Liver (tissue), 9 donors: Measurements from ENCODE around the gene HRCT1. TPM values are rescaled to one million over a fixed set of nuclear protein-coding genes. Genes with fewer than 3 reads are reported as not detected.
A peak's percentile ranks its signal among the peaks of the same experiment; 100 is the strongest.

Experiments used
- DNase-seq: peaks from one replicate; pipeline ENCODE4 v3.0.0-alpha.2; 2017; ENCODE audit warnings: low spot score
- H3K27ac ChIP-seq, 2 donors: one replicate each; pipeline ENCODE4 v1.7.0; 2013; ENCODE audit warnings: inconsistent platforms in 2 of 2, low read length in 2 of 2, control low read depth in 1 of 2, low read depth in 1 of 2, mild to moderate bottlenecking in 1 of 2
- H3K27me3 ChIP-seq, 4 donors: one replicate each; pipeline versions ENCODE4 v1.6.1 to v1.7.0; 2013; ENCODE audit warnings: low read length in 3 of 4, inconsistent platforms in 1 of 4, mild to moderate bottlenecking in 1 of 4, moderate library complexity in 1 of 4; ENCODE audit not compliant: control insufficient read depth in 4 of 4, insufficient read depth in 4 of 4
- H3K36me3 ChIP-seq, 4 donors: one replicate each; pipeline versions ENCODE4 v1.6.1 to v1.7.0; 2013; ENCODE audit warnings: low read length in 3 of 4, mild to moderate bottlenecking in 3 of 4, low read depth in 1 of 4, moderate library complexity in 1 of 4; ENCODE audit not compliant: control insufficient read depth in 4 of 4, insufficient read depth in 3 of 4
- H3K4me1 ChIP-seq, 4 donors: one replicate each; pipeline versions ENCODE4 v1.6.1 to v1.7.0; 2013; ENCODE audit warnings: low read length in 3 of 4, mild to moderate bottlenecking in 3 of 4, moderate library complexity in 1 of 4; ENCODE audit not compliant: control insufficient read depth in 4 of 4, insufficient read depth in 4 of 4
- H3K4me3 ChIP-seq, 3 donors: one replicate each; pipeline versions ENCODE4 v1.6.1 to v1.7.0; 2013; ENCODE audit warnings: low read length in 3 of 3, control low read depth in 1 of 3, low read depth in 1 of 3, mild to moderate bottlenecking in 1 of 3
- H3K9ac ChIP-seq, 2 donors: one replicate each; pipeline ENCODE4 v1.7.0; 2013; ENCODE audit warnings: low read length in 2 of 2, mild to moderate bottlenecking in 2 of 2, moderate library complexity in 2 of 2, control low read depth in 1 of 2, low read depth in 1 of 2
- H3K9me3 ChIP-seq, 4 donors: one replicate each; pipeline versions ENCODE4 v1.6.1 to v1.7.0; 2013; ENCODE audit warnings: low read length in 3 of 4; ENCODE audit not compliant: control insufficient read depth in 4 of 4
- ATF3 ChIP-seq: IDR thresholded peaks from 2 replicates; pipeline ENCODE4 v1.6.1; 2016; ENCODE audit warnings: antibody characterized with exemption
- CTCF ChIP-seq: fragments of 150-350 bp; IDR thresholded peaks from 2 replicates; pipeline ENCODE4 v1.5.1; 2017; ENCODE audit warnings: improper control_type of control experiment, low read depth, low read length; ENCODE audit not compliant: missing input control
- EGR1 ChIP-seq, 2 donors: IDR thresholded peaks; 2 replicates each; pipeline ENCODE4 v1.6.1; 2016 to 2018; ENCODE audit warnings: antibody characterized with exemption in 2 of 2, low read depth in 2 of 2
- FOXA1 ChIP-seq: IDR thresholded peaks from 2 replicates; pipeline ENCODE4 v1.6.1; 2016; ENCODE audit warnings: antibody characterized with exemption
- FOXA2 ChIP-seq: IDR thresholded peaks from 2 replicates; pipeline ENCODE4 v1.6.1; 2016; ENCODE audit warnings: antibody characterized with exemption
- GABPA ChIP-seq, 2 donors: IDR thresholded peaks in 1 of 2; conservative IDR thresholded peaks in 1 of 2; 2 replicates each; pipeline ENCODE4 v1.6.1; 2016; ENCODE audit warnings: antibody characterized with exemption in 2 of 2, mild to moderate bottlenecking in 1 of 2, moderate library complexity in 1 of 2
- HNF4A ChIP-seq, 2 donors: conservative IDR thresholded peaks; 2 replicates each; pipeline ENCODE4 v1.6.1; 2016; ENCODE audit warnings: antibody characterized with exemption in 2 of 2, mild to moderate bottlenecking in 2 of 2
- HNF4G ChIP-seq: IDR thresholded peaks from 2 replicates; pipeline ENCODE4 v1.6.1; 2016; ENCODE audit warnings: antibody characterized with exemption
- JUND ChIP-seq, 2 donors: IDR thresholded peaks; 2 replicates each; pipeline ENCODE4 v1.6.1; 2016; ENCODE audit warnings: antibody characterized with exemption in 2 of 2
- NR2F2 ChIP-seq: IDR thresholded peaks from 2 replicates; pipeline ENCODE4 v1.6.1; 2016; ENCODE audit warnings: antibody characterized with exemption
- RAD21 ChIP-seq, 2 donors: IDR thresholded peaks; 2 replicates each; pipeline ENCODE4 v1.6.1; 2016; ENCODE audit warnings: antibody characterized with exemption in 2 of 2, mild to moderate bottlenecking in 2 of 2
- RXRA ChIP-seq, 2 donors: IDR thresholded peaks; 2 replicates each; pipeline ENCODE4 v1.6.1; 2017 to 2018; ENCODE audit warnings: antibody characterized with exemption in 2 of 2, mild to moderate bottlenecking in 1 of 2
- SP1 ChIP-seq: IDR thresholded peaks from 2 replicates; pipeline ENCODE4 v1.6.1; 2018; ENCODE audit warnings: antibody characterized with exemption, mild to moderate bottlenecking
- TAF1 ChIP-seq: conservative IDR thresholded peaks from 2 replicates; pipeline ENCODE4 v1.6.1; 2016; ENCODE audit warnings: antibody characterized with exemption, mild to moderate bottlenecking
- YY1 ChIP-seq: IDR thresholded peaks from 2 replicates; pipeline ENCODE4 v1.6.1; 2016; ENCODE audit warnings: antibody characterized with exemption, mild to moderate bottlenecking
- ZBTB33 ChIP-seq: IDR thresholded peaks from 2 replicates; pipeline ENCODE4 v1.6.1; 2016; ENCODE audit warnings: antibody characterized with exemption
- WGBS: extraction: QIAGEN DNeasy Blood & Tissue Kit; methylation state at CpG from one replicate; pipeline ENCODE4 v1.1.7; 2013; 5-methylcytosine and 5-hydroxymethylcytosine counted together
- polyA plus RNA-seq, 2 donors: library from polyadenylated mRNA; stranded (reverse) in 1 of 2; unstranded in 1 of 2; fragments of 200-250 nt in 1 of 2; fragments of >200 nt in 1 of 2; fragmentation: Nextera tagmentation in 1 of 2; extraction: Ambion mirVana in 1 of 2; gene quantifications; one replicate each; pipeline versions ENCODE4 v1.2.1 to v1.2.3, GENCODE V29; 2013 to 2015
- total RNA-seq, 2 donors: library from RNA; depleted of rRNA; stranded (reverse); fragments of >200 nt; gene quantifications; one replicate each; pipeline ENCODE4 v1.2.3, GENCODE V29; 2014
- TF ChIP-seq, protein P1 (sequence below): IDR thresholded peaks from 2 replicates; pipeline ENCODE4 v1.6.1; 2016; ENCODE audit warnings: antibody characterized with exemption, mild to moderate bottlenecking
- TF ChIP-seq, protein P2 (sequence below): IDR thresholded peaks from 2 replicates; pipeline ENCODE4 v1.6.1; 2016; ENCODE audit warnings: antibody characterized with exemption
- donor health status: healthy.
- donor health status: healthy.
- donor health status: healthy.
- donor health status: healthy.
- donor health status: healthy.

HRCT1 gene
- total and polyA plus RNA-seq, 4 donors, result 0.08 to 2.9 (median 0.27) TPM

DNA sequence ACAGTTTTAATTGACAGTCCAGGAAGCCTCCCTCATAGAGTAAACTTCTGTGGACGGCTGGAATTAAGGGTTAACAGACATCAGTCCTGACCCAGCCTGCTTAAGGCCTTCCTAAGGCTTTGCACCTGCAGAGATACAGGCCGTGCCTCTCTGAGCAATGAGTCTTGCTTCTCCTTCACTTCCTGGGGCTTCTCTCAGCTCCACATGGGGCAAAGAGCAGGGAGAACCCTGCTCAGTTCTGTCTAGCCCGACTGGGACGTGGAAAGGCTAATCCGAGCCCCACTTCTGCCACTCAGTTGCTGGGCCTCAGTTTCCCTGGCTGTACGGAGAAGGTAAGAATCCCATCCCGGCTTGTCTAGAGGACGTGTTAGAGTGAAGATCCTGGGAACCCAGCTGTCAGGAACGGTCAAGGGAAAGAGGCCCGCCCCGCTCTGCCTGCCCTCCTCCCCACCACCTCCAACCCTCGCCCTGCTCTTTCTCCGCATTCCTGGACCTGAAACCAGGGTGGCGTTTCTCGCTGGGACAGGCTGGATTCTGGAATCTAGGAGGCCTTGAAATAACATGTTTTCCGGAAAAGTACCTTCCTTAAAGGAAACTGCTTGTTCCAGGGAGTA is 9.8 kb downstream of the HRCT1 start:
- Histone ChIP-seq H3K4me1 (peaks cover 0 to 29% (median 17%) of the 10 kb centered on the region in 4 donors), H3K36me3 (no peaks in the 10 kb centered on the region), H3K9me3 (no peaks in the 10 kb centered on the region), H3K4me3 (no peak overlapping the region), H3K27me3 (no peaks in the 10 kb centered on the region), H3K27ac (peak overlapping the region in 1 of 2 donors; percentile 17), H3K9ac (no peak overlapping the region)
- TF ChIP-seq EGR1 (IDR thresholded peaks at IDR 0.05; ENCODE audit: low read depth in 2 of 2) (no peak), FOXA1 (no peak), YY1 (no peak), FOXA2 (no peak), TAF1 (no peak), RAD21 (IDR thresholded peaks at IDR 0.05) (no peak), RXRA (IDR thresholded peaks at IDR 0.05) (no peak)
- TF ChIP-seq, protein P1, sequence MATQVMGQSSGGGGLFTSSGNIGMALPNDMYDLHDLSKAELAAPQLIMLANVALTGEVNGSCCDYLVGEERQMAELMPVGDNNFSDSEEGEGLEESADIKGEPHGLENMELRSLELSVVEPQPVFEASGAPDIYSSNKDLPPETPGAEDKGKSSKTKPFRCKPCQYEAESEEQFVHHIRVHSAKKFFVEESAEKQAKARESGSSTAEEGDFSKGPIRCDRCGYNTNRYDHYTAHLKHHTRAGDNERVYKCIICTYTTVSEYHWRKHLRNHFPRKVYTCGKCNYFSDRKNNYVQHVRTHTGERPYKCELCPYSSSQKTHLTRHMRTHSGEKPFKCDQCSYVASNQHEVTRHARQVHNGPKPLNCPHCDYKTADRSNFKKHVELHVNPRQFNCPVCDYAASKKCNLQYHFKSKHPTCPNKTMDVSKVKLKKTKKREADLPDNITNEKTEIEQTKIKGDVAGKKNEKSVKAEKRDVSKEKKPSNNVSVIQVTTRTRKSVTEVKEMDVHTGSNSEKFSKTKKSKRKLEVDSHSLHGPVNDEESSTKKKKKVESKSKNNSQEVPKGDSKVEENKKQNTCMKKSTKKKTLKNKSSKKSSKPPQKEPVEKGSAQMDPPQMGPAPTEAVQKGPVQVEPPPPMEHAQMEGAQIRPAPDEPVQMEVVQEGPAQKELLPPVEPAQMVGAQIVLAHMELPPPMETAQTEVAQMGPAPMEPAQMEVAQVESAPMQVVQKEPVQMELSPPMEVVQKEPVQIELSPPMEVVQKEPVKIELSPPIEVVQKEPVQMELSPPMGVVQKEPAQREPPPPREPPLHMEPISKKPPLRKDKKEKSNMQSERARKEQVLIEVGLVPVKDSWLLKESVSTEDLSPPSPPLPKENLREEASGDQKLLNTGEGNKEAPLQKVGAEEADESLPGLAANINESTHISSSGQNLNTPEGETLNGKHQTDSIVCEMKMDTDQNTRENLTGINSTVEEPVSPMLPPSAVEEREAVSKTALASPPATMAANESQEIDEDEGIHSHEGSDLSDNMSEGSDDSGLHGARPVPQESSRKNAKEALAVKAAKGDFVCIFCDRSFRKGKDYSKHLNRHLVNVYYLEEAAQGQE, result no peak
- no peak for DNase-seq
- WGBS, result 81% methylated on average over 16 of the region's 16 CpGs

DNA sequence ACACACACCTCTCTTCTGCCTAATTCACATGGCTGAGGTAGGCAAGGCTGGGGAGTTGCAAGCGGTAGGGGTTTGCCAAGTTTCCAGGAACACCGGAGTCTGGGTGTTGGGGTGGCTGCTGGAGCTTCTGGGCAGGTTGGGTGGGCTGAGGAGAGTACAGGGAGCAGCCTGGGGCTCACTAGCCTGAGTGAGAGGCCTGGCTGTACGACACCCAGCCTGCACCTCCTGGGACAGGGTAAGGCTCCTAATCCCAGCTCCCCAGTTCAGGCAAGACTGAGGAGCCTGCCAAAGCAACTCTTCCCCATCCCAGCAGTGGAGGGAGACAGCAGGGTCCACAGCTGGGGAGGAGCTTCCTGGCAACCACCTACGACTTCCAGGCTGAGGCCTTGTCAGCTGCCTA is 11.3 kb downstream of the HRCT1 start:
- Histone ChIP-seq H3K9me3 (no peaks in the 10 kb centered on the region), H3K9ac (no peak overlapping the region), H3K27ac (no peak overlapping the region), H3K4me1 (peaks cover 0 to 21% (median 15%) of the 10 kb centered on the region in 4 donors), H3K36me3 (no peaks in the 10 kb centered on the region), H3K4me3 (no peak overlapping the region), H3K27me3 (no peaks in the 10 kb centered on the region)
- no peak for DNase-seq
- WGBS, result 92% methylated on average over 4 of the region's 4 CpGs
- TF ChIP-seq RXRA (IDR thresholded peaks at IDR 0.05) (no peak), NR2F2 (no peak), SP1 (no peak), RAD21 (IDR thresholded peaks at IDR 0.05) (no peak), ZBTB33 (no peak), JUND (IDR thresholded peaks at IDR 0.05) (no peak), HNF4G (no peak), YY1 (no peak), FOXA2 (no peak), CTCF (no peak), TAF1 (no peak), HNF4A (conservative IDR thresholded peaks at IDR 0.05) (no peak), ATF3 (no peak), FOXA1 (no peak), GABPA (IDR thresholded peaks at IDR 0.05 in 1 of 2, conservative IDR thresholded peaks at IDR 0.05 in 1 of 2) (no peak), EGR1 (IDR thresholded peaks at IDR 0.05; ENCODE audit: low read depth in 2 of 2) (no peak)
- TF ChIP-seq, protein P1, result no peak
- TF ChIP-seq, protein P2, sequence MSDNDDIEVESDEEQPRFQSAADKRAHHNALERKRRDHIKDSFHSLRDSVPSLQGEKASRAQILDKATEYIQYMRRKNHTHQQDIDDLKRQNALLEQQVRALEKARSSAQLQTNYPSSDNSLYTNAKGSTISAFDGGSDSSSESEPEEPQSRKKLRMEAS, result no peak
